Measurements from ENCODE around the gene SORBS1.

DNA sequence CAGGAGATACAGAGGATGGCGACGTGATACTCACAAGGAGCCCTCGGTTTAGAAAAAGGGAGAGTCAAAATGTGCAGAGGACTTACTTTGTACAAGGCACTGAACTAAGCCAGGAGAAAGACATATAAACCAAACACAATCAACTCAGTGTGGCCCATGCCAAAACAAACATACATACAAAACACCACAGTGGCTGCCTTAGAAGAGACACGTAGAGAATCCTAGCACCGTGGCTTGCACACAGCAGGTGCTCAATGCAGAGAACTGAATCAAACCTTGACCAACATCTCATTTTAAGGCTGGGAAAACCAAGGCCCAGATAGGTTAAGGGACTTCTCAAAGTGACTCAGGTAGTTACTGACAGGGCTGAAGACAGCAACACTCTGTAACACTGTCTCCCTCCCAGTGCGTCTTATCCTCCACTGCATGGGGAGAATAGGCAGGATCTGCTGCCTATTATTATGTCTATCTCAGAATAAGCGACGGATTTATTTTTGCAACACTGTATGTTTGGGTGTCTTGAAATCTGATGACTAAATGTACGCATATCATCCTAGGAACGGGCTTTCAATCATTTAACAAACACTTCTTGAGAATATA, 11.0 kb downstream of the SORBS1 start:
- TF ChIP-seq POLR2A (IDR thresholded peaks at IDR 0.05), result no peak
- TF ChIP-seq, protein P1, sequence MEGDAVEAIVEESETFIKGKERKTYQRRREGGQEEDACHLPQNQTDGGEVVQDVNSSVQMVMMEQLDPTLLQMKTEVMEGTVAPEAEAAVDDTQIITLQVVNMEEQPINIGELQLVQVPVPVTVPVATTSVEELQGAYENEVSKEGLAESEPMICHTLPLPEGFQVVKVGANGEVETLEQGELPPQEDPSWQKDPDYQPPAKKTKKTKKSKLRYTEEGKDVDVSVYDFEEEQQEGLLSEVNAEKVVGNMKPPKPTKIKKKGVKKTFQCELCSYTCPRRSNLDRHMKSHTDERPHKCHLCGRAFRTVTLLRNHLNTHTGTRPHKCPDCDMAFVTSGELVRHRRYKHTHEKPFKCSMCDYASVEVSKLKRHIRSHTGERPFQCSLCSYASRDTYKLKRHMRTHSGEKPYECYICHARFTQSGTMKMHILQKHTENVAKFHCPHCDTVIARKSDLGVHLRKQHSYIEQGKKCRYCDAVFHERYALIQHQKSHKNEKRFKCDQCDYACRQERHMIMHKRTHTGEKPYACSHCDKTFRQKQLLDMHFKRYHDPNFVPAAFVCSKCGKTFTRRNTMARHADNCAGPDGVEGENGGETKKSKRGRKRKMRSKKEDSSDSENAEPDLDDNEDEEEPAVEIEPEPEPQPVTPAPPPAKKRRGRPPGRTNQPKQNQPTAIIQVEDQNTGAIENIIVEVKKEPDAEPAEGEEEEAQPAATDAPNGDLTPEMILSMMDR (IDR thresholded peaks at IDR 0.05), result no peak
